HL-60 (cell line): Measurements from ENCODE around the gene FADD.
A peak's percentile ranks its signal among the peaks of the same experiment; 100 is the strongest.

Source experiments
- DNase-seq, 2 experiments: peaks; one replicate each; pipeline ENCODE4 v3.0.0-alpha.2; 2010 to 2020; ENCODE audit warnings: low read depth in 1 of 2, low spot score in 1 of 2
- H3K27ac ChIP-seq: fragments of 250-450 bp; sonication (Bioruptor Pico); replicated peaks from 2 replicates; pipeline ENCODE4 v1.5.1; 2020; ENCODE audit warnings: mild to moderate bottlenecking, moderate library complexity
- H3K27me3 ChIP-seq: fragments of 250-450 bp; sonication (Bioruptor Pico); 2 replicates; pipeline ENCODE4 v1.5.1; 2021; ENCODE audit warnings: mild to moderate bottlenecking, moderate library complexity; ENCODE audit not compliant: insufficient read depth, poor library complexity, severe bottlenecking
- H3K4me3 ChIP-seq: replicated peaks from 2 replicates; pipeline ENCODE4 v1.5.1; 2011; ENCODE audit warnings: mild to moderate bottlenecking, control low read depth, low read length; ENCODE audit not compliant: insufficient read depth
- CTCF ChIP-seq: IDR thresholded peaks from one replicate; pipeline ENCODE4 v1.5.1; 2011; ENCODE audit warnings: low read length, control low read depth, inconsistent platforms; ENCODE audit not compliant: insufficient read depth
- GABPA ChIP-seq: IDR thresholded peaks from 2 replicates; pipeline ENCODE4 v1.6.1; 2012; ENCODE audit warnings: low read depth
- POLR2AphosphoS5 ChIP-seq: IDR thresholded peaks from 2 replicates; pipeline ENCODE4 v1.6.1; 2012; ENCODE audit warnings: low read depth
- REST ChIP-seq: IDR thresholded peaks from 2 replicates; pipeline ENCODE4 v1.6.1; 2012; ENCODE audit warnings: low read depth; ENCODE audit not compliant: insufficient replicate concordance
- SPI1 ChIP-seq: IDR thresholded peaks from 2 replicates; pipeline ENCODE4 v1.6.1; 2012; ENCODE audit warnings: low read depth, mild to moderate bottlenecking, borderline replicate concordance

Gene FADD

GRCh38 chr11:70174547-70175235 lies 28.4 kb upstream of the FADD start:
- Histone ChIP-seq H3K27ac (no peak overlapping the region), H3K27me3 (no peaks in the 10 kb centered on the region), H3K4me3 (no peak overlapping the region)
- no peak for DNase-seq
- TF ChIP-seq POLR2AphosphoS5 (no peak), SPI1 (no peak), REST (no peak), CTCF (no peak), GABPA (no peak)

- H3K4me3 ChIP-seq, result no peak overlapping the region
- no peak for DNase-seq
- TF ChIP-seq GABPA (no peak), SPI1 (no peak)
- no peak overlapping the region for H3K27ac ChIP-seq
- no peaks in the 10 kb centered on the region for H3K27me3 ChIP-seq
Observed at GRCh38 chr11:70175236-70175698, 27.8 kb upstream of the FADD start.

GRCh38 chr11:70176940-70177689 lies 26.0 kb upstream of the FADD start:
- H3K27me3 ChIP-seq, result no peaks in the 10 kb centered on the region
- TF ChIP-seq SPI1 (no peak), CTCF (peak; percentile 75), REST (no peak)
- no peak overlapping the region for H3K27ac ChIP-seq
- no peak overlapping the region for H3K4me3 ChIP-seq
- peak; percentile 27 to 36 for DNase-seq

- Histone ChIP-seq H3K27me3 (no peaks in the 10 kb centered on the region), H3K27ac (no peak overlapping the region), H3K4me3 (no peak overlapping the region)
- no peak for TF ChIP-seq CTCF
- no peak for TF ChIP-seq POLR2AphosphoS5
- TF ChIP-seq REST, result no peak
- no peak for TF ChIP-seq SPI1
- no peak for TF ChIP-seq GABPA
- DNase-seq, result no peak
Observed at GRCh38 chr11:70180906-70181305, 22.2 kb upstream of the FADD start.
